Measurements from ENCODE around the gene EML3.
"Not testable (repeated sequence)": the region's sequence is repeated elsewhere in the genome, so short reads cannot be mapped to it uniquely, and the experiment has no call there.

Gene EML3

GRCh38 chr11:62575837-62576236, 36.7 kb downstream of the EML3 start:
- H3K9me3 ChIP-seq (ENCODE audit: control insufficient read depth, low read length): no peaks in the 10 kb centered on the region
- peak overlapping the region; percentile 98 for H3K9ac ChIP-seq (ENCODE audit: low read length)
- peak overlapping the region; percentile 94 for H3K4me3 ChIP-seq (ENCODE audit: low read length)

DNA sequence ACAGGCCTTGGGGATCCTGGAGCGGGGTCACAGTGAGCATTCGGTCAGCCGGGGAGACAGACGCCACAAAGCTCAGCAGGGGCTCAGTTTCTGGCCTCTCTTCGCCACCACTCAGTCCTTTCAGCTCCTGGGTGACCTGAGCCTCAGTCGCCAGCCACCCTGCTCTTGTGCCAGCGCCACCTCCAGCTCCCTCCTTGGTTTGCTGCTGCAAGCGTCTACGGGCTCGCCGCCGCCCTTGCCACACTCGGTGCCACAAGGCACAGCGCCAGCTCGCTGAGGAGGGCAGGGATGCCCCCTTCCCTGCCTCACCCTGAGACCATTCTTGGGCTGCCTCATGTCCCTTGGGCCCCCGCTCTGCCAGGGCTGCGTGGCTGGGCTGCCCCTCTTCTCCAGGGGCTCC, 37.4 kb downstream of the EML3 start:
- DNase-seq (ENCODE audit: low read depth): no peak
- H3K27me3 ChIP-seq (replicated peaks; ENCODE audit: control insufficient read depth, insufficient read depth, low read length): no peaks in the 10 kb centered on the region
- H3K36me3 ChIP-seq (ENCODE audit: control insufficient read depth, insufficient read depth, low read length, severe bottlenecking): peaks cover 38% of the 10 kb centered on the region
- H3K4me1 ChIP-seq (ENCODE audit: control insufficient read depth, insufficient read depth, low read length): peaks cover 57% of the 10 kb centered on the region
- H3K9me3 ChIP-seq (ENCODE audit: control insufficient read depth, low read length): no peaks in the 10 kb centered on the region
- peak overlapping the region; percentile 94 for H3K4me3 ChIP-seq (ENCODE audit: low read length)
- H3K9ac ChIP-seq (ENCODE audit: low read length): peak overlapping the region; percentile 98

More at GRCh38 chr11:62575837-62576236, 36.7 kb downstream of the EML3 start:
- no peaks in the 10 kb centered on the region for H3K27me3 ChIP-seq (replicated peaks; ENCODE audit: control insufficient read depth, insufficient read depth, low read length)
- no peak for DNase-seq (ENCODE audit: low read depth)
- H3K4me1 ChIP-seq (ENCODE audit: control insufficient read depth, insufficient read depth, low read length): peaks cover 52% of the 10 kb centered on the region
- peaks cover 33% of the 10 kb centered on the region for H3K36me3 ChIP-seq (ENCODE audit: control insufficient read depth, insufficient read depth, low read length, severe bottlenecking)

GRCh38 chr11:62574363-62575071, 38.1 kb downstream of the EML3 start:
- H3K4me1 ChIP-seq (ENCODE audit: control insufficient read depth, insufficient read depth, low read length): peaks cover 64% of the 10 kb centered on the region
- peak; percentile 61 for DNase-seq (ENCODE audit: low read depth)

DNA sequence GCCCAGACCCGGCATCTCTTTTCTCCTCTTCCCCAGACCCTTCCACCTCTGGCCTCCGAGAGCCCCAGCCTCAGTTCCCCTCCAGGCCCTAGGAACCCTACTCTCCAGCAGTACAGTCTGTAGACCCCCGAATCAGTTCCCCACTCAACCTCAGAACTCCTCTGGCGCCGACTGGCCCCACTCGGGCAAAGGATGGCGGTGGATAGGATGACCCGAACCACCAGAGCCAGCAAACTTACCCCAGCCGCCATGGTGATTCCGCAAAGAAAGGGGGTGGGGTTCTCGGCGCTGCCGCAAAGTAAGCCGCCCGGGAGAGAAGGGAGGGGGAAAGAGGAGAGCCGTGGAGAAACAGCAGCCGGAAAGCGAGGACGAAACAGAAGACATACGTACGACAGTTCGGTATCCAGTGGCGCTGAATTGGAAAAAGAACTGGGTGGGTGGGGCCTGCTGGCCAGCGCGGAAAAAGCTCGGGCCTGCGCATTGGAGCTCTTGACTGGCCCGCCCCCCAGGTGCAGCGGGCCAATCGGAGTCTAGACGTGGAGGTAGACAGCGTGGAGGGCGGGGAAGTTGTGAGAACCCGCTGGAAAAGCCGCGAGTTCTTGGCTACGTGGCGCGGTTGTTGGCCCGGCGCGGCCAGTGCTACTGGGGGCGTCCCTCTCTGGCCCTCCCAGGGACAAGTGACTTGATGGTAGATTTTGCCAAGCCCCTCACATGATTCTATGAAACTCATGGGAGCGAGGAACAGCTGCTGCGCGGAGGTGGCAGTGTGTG, 38.8 kb downstream of the EML3 start, which contains the start of gene EEF1G:
TSS of gene EEF1G (minus strand) at position 300 of the 771 bp plus-strand sequence. CDS start at position 251, 49 bp downstream.
- no peaks in the 10 kb centered on the region for H3K27me3 ChIP-seq (replicated peaks; ENCODE audit: control insufficient read depth, insufficient read depth, low read length)
- DNase-seq (ENCODE audit: low read depth): peak; percentile 100
- no peaks in the 10 kb centered on the region for H3K9me3 ChIP-seq (ENCODE audit: control insufficient read depth, low read length)
- H3K4me1 ChIP-seq (ENCODE audit: control insufficient read depth, insufficient read depth, low read length): peaks cover 66% of the 10 kb centered on the region
- peak within 1 kb of the TSS; percentile 99 for H3K9ac ChIP-seq (ENCODE audit: low read length)
- peaks cover 46% of the 10 kb centered on the region for H3K36me3 ChIP-seq (ENCODE audit: control insufficient read depth, insufficient read depth, low read length, severe bottlenecking)
- H3K4me3 ChIP-seq (ENCODE audit: low read length): peak within 1 kb of the TSS; percentile 94

More at GRCh38 chr11:62574363-62575071, 38.1 kb downstream of the EML3 start:
- Histone ChIP-seq H3K36me3 (ENCODE audit: control insufficient read depth, insufficient read depth, low read length, severe bottlenecking) (peaks cover 45% of the 10 kb centered on the region), H3K27me3 (replicated peaks; ENCODE audit: control insufficient read depth, insufficient read depth, low read length) (no peaks in the 10 kb centered on the region), H3K9me3 (ENCODE audit: control insufficient read depth, low read length) (no peaks in the 10 kb centered on the region), H3K4me3 (ENCODE audit: low read length) (peak overlapping the region; percentile 94), H3K9ac (ENCODE audit: low read length) (peak overlapping the region; percentile 98)

DNA sequence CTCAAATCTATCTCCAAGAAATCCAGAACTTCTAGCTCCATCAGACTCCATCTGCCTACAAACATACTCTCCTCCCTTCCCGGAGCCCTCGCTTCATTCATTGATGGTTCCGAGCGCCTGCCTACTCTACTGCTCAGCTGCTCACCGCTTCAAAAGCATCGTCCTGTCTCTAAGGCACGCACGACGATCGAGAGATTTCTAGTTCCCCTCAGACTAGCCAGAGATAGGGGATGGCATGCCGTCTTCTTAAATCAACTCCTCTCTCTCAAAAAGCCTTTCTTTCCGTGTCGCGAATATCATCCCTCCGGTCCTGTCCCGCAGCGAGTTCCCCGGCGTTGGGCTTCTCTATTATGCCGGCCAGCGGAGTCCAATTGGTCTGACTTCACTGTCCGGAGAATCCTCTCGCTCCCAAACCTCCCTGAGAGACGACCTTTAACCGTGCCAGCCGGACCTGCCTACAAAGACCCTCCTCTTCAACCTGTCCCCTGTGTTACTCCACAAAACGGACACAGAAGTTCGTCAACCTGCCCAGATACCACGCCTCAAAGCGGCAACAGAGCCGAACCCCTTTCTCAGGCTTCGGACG, 39.5 kb downstream of the EML3 start:
- Histone ChIP-seq H3K9me3 (ENCODE audit: control insufficient read depth, low read length) (no peaks in the 10 kb centered on the region), H3K4me3 (ENCODE audit: low read length) (peak overlapping the region; percentile 94), H3K36me3 (ENCODE audit: control insufficient read depth, insufficient read depth, low read length, severe bottlenecking) (peaks cover 45% of the 10 kb centered on the region), H3K4me1 (ENCODE audit: control insufficient read depth, insufficient read depth, low read length) (peaks cover 66% of the 10 kb centered on the region), H3K27me3 (replicated peaks; ENCODE audit: control insufficient read depth, insufficient read depth, low read length) (no peaks in the 10 kb centered on the region), H3K9ac (ENCODE audit: low read length) (peak overlapping the region; percentile 99)
- peak; percentile 63 for DNase-seq (ENCODE audit: low read depth)

DNA sequence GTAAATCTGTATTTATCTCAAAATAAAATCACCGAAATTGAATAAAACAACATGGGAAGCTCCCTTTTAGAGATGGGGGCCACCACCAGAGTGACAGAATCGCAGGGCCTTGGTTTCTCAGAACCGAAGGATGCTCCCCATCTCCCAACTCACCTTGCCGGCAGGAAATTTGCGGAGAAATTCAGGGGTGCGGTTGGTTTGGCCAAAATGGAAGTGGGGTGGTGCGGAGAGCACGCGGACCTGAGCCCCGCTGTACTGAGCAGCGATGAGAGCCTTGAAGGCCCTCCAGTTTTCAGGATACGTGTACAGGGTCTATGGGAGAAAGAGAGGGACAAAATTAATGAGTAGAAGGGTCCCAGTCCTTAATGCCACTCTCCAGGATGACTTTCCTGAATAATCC, 40.1 kb downstream of the EML3 start:
- Histone ChIP-seq H3K4me3 (ENCODE audit: low read length) (peak overlapping the region; percentile 94), H3K27me3 (replicated peaks; ENCODE audit: control insufficient read depth, insufficient read depth, low read length) (no peaks in the 10 kb centered on the region), H3K9ac (ENCODE audit: low read length) (peak overlapping the region; percentile 99), H3K36me3 (ENCODE audit: control insufficient read depth, insufficient read depth, low read length, severe bottlenecking) (peaks cover 46% of the 10 kb centered on the region), H3K4me1 (ENCODE audit: control insufficient read depth, insufficient read depth, low read length) (peaks cover 61% of the 10 kb centered on the region), H3K9me3 (ENCODE audit: control insufficient read depth, low read length) (no peaks in the 10 kb centered on the region)
- DNase-seq (ENCODE audit: low read depth): no peak

- not testable (repeated sequence) for DNase-seq (ENCODE audit: low read depth); H3K9me3 ChIP-seq (ENCODE audit: control insufficient read depth, low read length); H3K27me3 ChIP-seq (replicated peaks; ENCODE audit: control insufficient read depth, insufficient read depth, low read length)
- Histone ChIP-seq H3K4me1 (ENCODE audit: control insufficient read depth, insufficient read depth, low read length) (peaks cover 51% of the 10 kb centered on the region), H3K9ac (ENCODE audit: low read length) (peak overlapping the region; percentile 99), H3K36me3 (ENCODE audit: control insufficient read depth, insufficient read depth, low read length, severe bottlenecking) (peaks cover 55% of the 10 kb centered on the region), H3K4me3 (ENCODE audit: low read length) (peak overlapping the region; percentile 94)
These were observed 41.1 kb downstream of the EML3 start for GRCh38 chr11:62571493-62571892.

DNA sequence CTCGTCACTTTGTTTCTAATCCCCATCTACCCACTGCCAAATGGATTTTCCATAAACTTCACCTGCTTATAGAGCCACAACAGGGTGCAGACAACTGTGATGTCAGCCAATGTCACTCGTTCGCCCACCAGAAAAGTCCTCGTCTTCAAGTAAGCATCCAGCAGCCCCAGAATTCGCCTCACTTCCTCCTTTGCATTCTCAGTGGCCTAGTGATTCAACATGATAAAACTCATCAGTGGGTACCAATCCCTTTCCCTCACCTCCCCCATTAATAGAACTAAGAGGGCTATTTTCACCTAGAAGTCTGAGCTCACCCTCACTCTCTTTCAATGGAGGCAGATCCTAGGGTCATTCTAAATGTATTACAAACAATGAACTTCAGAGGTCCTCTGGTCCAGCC, 41.7 kb downstream of the EML3 start:
- not testable (repeated sequence) for H3K9me3 ChIP-seq (ENCODE audit: control insufficient read depth, low read length); H3K27me3 ChIP-seq (replicated peaks; ENCODE audit: control insufficient read depth, insufficient read depth, low read length); DNase-seq (ENCODE audit: low read depth); H3K4me3 ChIP-seq (ENCODE audit: low read length)
- H3K4me1 ChIP-seq (ENCODE audit: control insufficient read depth, insufficient read depth, low read length): peaks cover 45% of the 10 kb centered on the region
- peak overlapping the region; percentile 99 for H3K9ac ChIP-seq (ENCODE audit: low read length)
- H3K36me3 ChIP-seq (ENCODE audit: control insufficient read depth, insufficient read depth, low read length, severe bottlenecking): peaks cover 61% of the 10 kb centered on the region

GRCh38 chr11:62569611-62570010, 43.0 kb downstream of the EML3 start:
- Histone ChIP-seq H3K9ac (ENCODE audit: low read length) (peak overlapping the region; percentile 34), H3K4me3 (ENCODE audit: low read length) (no peak overlapping the region), H3K4me1 (ENCODE audit: control insufficient read depth, insufficient read depth, low read length) (peaks cover 32% of the 10 kb centered on the region), H3K27me3 (replicated peaks; ENCODE audit: control insufficient read depth, insufficient read depth, low read length) (no peaks in the 10 kb centered on the region), H3K36me3 (ENCODE audit: control insufficient read depth, insufficient read depth, low read length, severe bottlenecking) (peaks cover 71% of the 10 kb centered on the region), H3K9me3 (ENCODE audit: control insufficient read depth, low read length) (no peaks in the 10 kb centered on the region)
- no peak for DNase-seq (ENCODE audit: low read depth)

GRCh38 chr11:62567018-62567633, 45.4 kb downstream of the EML3 start:
- Histone ChIP-seq H3K9ac (ENCODE audit: low read length) (peak overlapping the region; percentile 29), H3K4me3 (ENCODE audit: low read length) (no peak overlapping the region), H3K9me3 (ENCODE audit: control insufficient read depth, low read length) (no peaks in the 10 kb centered on the region), H3K36me3 (ENCODE audit: control insufficient read depth, insufficient read depth, low read length, severe bottlenecking) (peaks cover 85% of the 10 kb centered on the region), H3K4me1 (ENCODE audit: control insufficient read depth, insufficient read depth, low read length) (peaks cover 33% of the 10 kb centered on the region), H3K27me3 (replicated peaks; ENCODE audit: control insufficient read depth, insufficient read depth, low read length) (no peaks in the 10 kb centered on the region)
- no peak for DNase-seq (ENCODE audit: low read depth)

GRCh38 chr11:62566247-62566646, 46.3 kb downstream of the EML3 start:
- no peak for DNase-seq (ENCODE audit: low read depth)
- Histone ChIP-seq H3K4me1 (ENCODE audit: control insufficient read depth, insufficient read depth, low read length) (peaks cover 27% of the 10 kb centered on the region), H3K9ac (ENCODE audit: low read length) (peak overlapping the region; percentile 29), H3K9me3 (ENCODE audit: control insufficient read depth, low read length) (no peaks in the 10 kb centered on the region), H3K27me3 (replicated peaks; ENCODE audit: control insufficient read depth, insufficient read depth, low read length) (no peaks in the 10 kb centered on the region), H3K36me3 (ENCODE audit: control insufficient read depth, insufficient read depth, low read length, severe bottlenecking) (peaks cover 82% of the 10 kb centered on the region), H3K4me3 (ENCODE audit: low read length) (no peak overlapping the region)

Data from adipocyte (in vitro differentiated cells).